Muscle layer of colon (tissue), 2 donors: ENCODE results near the gene EHMT1.
"Not testable (repeated sequence)": the region's sequence is repeated elsewhere in the genome, so short reads cannot be mapped to it uniquely, and the experiment has no call there.

Source experiments
- H3K27ac ChIP-seq: one replicate; pipeline ENCODE4 v1.7.0; 2013; ENCODE audit warnings: low read depth, mild to moderate bottlenecking, low read length, moderate library complexity
- H3K27me3 ChIP-seq, 2 donors: one replicate each; pipeline ENCODE4 v1.7.0; 2013; ENCODE audit warnings: low read length in 2 of 2, mild to moderate bottlenecking in 2 of 2; ENCODE audit not compliant: insufficient read depth in 2 of 2, control insufficient read depth in 1 of 2
- H3K36me3 ChIP-seq: one replicate; pipeline ENCODE4 v1.7.0; 2013; ENCODE audit warnings: mild to moderate bottlenecking, low read length; ENCODE audit not compliant: insufficient read depth
- H3K4me1 ChIP-seq: one replicate; pipeline ENCODE4 v1.7.0; 2013; ENCODE audit warnings: mild to moderate bottlenecking, low read length; ENCODE audit not compliant: insufficient read depth
- H3K4me3 ChIP-seq, 2 donors: one replicate each; pipeline ENCODE4 v1.7.0; 2013; ENCODE audit warnings: low read length in 2 of 2, low read depth in 1 of 2, mild to moderate bottlenecking in 1 of 2, moderate library complexity in 1 of 2
- H3K9ac ChIP-seq: one replicate; pipeline ENCODE4 v1.7.0; 2013; ENCODE audit warnings: low read length
- H3K9me3 ChIP-seq: one replicate; pipeline ENCODE4 v1.7.0; 2013; ENCODE audit warnings: mild to moderate bottlenecking, low read length
- donor health status: abdominal sarcoma.
- donor health status: Adenocarcinoma of cecum.

Gene EHMT1

DNA sequence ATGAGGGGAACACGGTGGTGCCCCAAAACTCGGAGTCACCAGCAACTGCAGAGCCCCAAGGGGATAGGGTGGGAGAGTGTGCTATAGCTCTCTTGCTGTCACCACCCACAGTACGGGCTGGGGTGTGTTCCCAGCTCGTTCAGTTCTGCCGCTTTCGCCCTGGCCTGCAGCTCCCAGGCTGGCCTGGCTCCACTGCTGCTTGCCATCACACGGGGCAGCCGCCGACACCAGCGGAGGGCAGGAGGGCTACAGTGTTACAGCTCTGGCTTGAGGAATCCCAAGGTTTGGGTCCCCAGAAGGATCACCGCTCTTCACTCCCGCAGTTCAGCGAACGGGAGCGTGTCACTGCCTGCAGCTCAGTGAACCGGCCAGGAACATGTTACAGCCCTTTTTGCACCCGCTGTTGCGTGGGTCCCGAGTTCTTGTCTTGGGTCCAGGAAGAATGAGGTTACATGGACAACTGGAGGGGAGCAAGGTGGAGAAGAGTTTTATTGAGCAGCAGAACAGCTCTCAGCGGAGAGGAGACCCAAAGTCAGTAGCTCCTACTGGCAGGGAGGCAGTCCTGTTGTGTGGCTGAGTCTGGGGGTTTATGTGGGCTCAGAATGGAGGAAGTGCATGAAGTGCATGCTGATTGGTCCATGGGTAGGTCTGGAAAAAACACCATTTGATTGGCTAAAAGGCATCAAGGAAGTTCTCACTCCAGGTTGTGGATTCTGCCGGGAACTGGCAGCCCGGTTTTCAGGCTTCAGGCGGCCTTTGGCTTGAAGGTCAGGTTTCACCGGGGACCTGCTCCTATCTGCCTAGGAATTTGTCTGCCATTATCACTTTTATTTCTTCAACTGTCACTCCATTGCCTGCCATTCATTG, 113.4 kb downstream of the EHMT1 start:
- Histone ChIP-seq H3K9me3 (no peaks in the 10 kb centered on the region), H3K27me3 (no peaks in the 10 kb centered on the region), H3K36me3 (peaks cover 17% of the 10 kb centered on the region), H3K27ac (no peak overlapping the region), H3K9ac (no peak overlapping the region), H3K4me1 (no peaks in the 10 kb centered on the region), H3K4me3 (no peak overlapping the region)

DNA sequence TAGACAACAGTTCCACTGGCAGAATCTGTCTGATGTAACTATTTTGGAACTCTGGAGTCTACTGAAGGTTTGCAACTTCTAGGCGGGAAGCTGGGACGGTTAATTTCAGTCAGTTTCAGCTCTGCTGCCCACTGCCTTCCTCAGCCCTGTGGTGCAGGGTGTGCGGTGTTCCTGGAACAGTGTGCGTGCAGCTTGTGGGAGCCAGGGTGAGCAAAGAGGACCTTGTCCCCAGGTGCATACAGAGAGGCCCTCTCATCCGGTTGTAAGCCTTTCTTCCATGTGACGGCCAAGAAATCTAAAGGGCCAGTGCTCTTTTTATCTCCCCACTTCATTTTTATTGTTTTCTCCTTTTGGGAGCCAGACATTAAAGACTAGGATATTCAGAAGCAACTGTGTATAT, 114.6 kb downstream of the EHMT1 start:
- Histone ChIP-seq H3K27ac (no peak overlapping the region), H3K36me3 (peaks cover 9% of the 10 kb centered on the region), H3K27me3 (no peaks in the 10 kb centered on the region), H3K4me1 (no peaks in the 10 kb centered on the region), H3K4me3 (no peak overlapping the region), H3K9ac (no peak overlapping the region), H3K9me3 (no peaks in the 10 kb centered on the region)

GRCh38 chr9:137734181-137734580, 115.4 kb downstream of the EHMT1 start:
- Histone ChIP-seq H3K9me3 (no peaks in the 10 kb centered on the region), H3K27ac (no peak overlapping the region), H3K36me3 (peaks cover 3% of the 10 kb centered on the region), H3K27me3 (no peaks in the 10 kb centered on the region), H3K4me1 (no peaks in the 10 kb centered on the region), H3K4me3 (no peak overlapping the region), H3K9ac (no peak overlapping the region)

- H3K9me3 ChIP-seq, result not testable (repeated sequence)
Observed at GRCh38 chr9:137738182-137738696, 119.4 kb downstream of the EHMT1 start.

GRCh38 chr9:137738703-137739102, 119.9 kb downstream of the EHMT1 start:
- H3K36me3 ChIP-seq, result peaks cover 10% of the 10 kb centered on the region
- H3K4me3 ChIP-seq, result no peak overlapping the region
- no peaks in the 10 kb centered on the region for H3K27me3 ChIP-seq
- H3K27ac ChIP-seq, result no peak overlapping the region
- H3K4me1 ChIP-seq, result peaks cover 18% of the 10 kb centered on the region
- H3K9ac ChIP-seq, result no peak overlapping the region
- H3K9me3 ChIP-seq, result no peaks in the 10 kb centered on the region

More at GRCh38 chr9:137738182-137738696, 119.4 kb downstream of the EHMT1 start:
- H3K4me1 ChIP-seq, result peaks cover 18% of the 10 kb centered on the region
- H3K36me3 ChIP-seq, H3K9ac ChIP-seq, H3K4me3 ChIP-seq, H3K27me3 ChIP-seq, H3K27ac ChIP-seq: not testable (repeated sequence)

DNA sequence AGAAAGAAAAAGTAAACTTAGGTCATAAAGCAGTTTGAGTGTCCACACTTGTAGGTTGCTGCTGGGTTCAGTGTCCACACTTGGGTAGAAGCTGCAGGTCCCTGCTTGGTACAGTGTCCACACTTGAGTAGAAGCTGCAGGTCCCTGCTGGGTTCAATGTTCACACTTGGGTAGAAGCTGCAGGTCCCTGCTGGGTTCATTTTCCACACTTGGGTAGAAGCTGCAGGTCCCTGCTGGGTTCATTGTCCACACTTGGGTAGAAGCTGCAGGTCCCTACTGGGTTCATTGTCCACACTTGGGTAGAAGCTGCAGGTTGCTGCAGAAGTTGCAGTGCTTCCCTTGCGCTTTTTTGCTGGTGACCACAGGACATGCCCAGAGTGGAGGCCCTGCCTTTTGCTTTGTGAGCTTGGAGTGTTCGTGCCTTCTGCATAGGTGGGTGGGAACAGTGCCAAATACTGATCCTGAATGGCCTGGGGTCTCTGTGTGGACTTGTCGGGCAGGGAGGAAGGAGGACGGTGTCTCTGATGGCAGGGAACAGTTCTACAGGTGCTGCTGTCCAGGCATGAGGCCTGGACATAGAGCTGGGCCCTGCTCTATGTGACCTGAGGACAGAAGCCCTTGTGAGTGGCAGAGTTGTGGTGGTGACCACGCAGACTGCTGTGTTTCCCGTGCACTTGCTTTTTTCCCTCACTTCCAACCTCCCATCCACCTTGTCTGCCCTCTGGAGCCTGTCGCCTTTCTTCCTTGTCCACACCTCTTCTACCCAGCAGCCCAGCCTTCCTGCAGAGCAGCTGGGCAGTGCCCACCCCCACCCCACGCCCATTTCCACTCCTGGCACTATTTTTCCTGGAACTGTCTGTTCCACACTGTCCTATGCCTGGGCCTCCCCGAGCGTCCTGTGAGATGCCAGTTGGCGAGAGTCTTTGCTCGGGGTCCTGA, 120.8 kb downstream of the EHMT1 start:
- Histone ChIP-seq H3K4me3 (no peak overlapping the region), H3K36me3 (peaks cover 12% of the 10 kb centered on the region), H3K9me3 (no peaks in the 10 kb centered on the region), H3K9ac (no peak overlapping the region), H3K27ac (no peak overlapping the region), H3K4me1 (peaks cover 18% of the 10 kb centered on the region), H3K27me3 (no peaks in the 10 kb centered on the region)

GRCh38 chr9:137740312-137740711, 121.5 kb downstream of the EHMT1 start:
- peaks cover 18% of the 10 kb centered on the region for H3K4me1 ChIP-seq
- H3K9ac ChIP-seq, result no peak overlapping the region
- no peaks in the 10 kb centered on the region for H3K9me3 ChIP-seq
- no peak overlapping the region for H3K4me3 ChIP-seq
- peaks cover 12% of the 10 kb centered on the region for H3K36me3 ChIP-seq
- no peak overlapping the region for H3K27ac ChIP-seq
- H3K27me3 ChIP-seq, result no peaks in the 10 kb centered on the region

DNA sequence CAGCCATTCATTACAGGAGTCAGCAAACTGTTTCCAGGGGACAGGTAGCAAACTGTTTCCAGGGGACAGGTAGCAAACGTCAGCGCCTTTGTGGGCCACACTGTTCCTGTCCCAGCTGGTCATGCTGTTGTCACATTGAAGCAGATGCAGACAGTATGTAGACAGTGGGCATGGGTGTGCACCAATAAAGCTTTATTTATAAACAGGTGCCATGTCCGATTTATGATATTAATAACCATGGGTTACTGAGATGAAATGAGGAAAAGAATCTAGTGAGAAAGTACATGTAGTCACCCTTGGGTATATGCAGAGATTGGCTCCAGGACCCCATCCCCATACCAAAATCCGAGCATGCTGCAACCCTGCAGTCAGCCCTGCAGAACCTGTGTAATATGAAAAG, 122.5 kb downstream of the EHMT1 start:
- H3K9me3 ChIP-seq, result no peaks in the 10 kb centered on the region
- H3K4me3 ChIP-seq, result no peak overlapping the region
- H3K36me3 ChIP-seq, result peaks cover 12% of the 10 kb centered on the region
- no peak overlapping the region for H3K27ac ChIP-seq
- no peak overlapping the region for H3K9ac ChIP-seq
- no peaks in the 10 kb centered on the region for H3K27me3 ChIP-seq
- peaks cover 18% of the 10 kb centered on the region for H3K4me1 ChIP-seq

GRCh38 chr9:137742698-137743097, 123.9 kb downstream of the EHMT1 start:
- no peak overlapping the region for H3K27ac ChIP-seq
- H3K9me3 ChIP-seq, result no peaks in the 10 kb centered on the region
- no peak overlapping the region for H3K9ac ChIP-seq
- peaks cover 16% of the 10 kb centered on the region for H3K36me3 ChIP-seq
- H3K4me1 ChIP-seq, result peaks cover 18% of the 10 kb centered on the region
- no peaks in the 10 kb centered on the region for H3K27me3 ChIP-seq
- H3K4me3 ChIP-seq, result no peak overlapping the region

- peaks cover 16% of the 10 kb centered on the region for H3K36me3 ChIP-seq
- peaks cover 18% of the 10 kb centered on the region for H3K4me1 ChIP-seq
- H3K9me3 ChIP-seq, result no peaks in the 10 kb centered on the region
- no peak overlapping the region for H3K27ac ChIP-seq
- H3K4me3 ChIP-seq, result no peak overlapping the region
- no peak overlapping the region for H3K9ac ChIP-seq
- no peaks in the 10 kb centered on the region for H3K27me3 ChIP-seq
Observed at GRCh38 chr9:137743695-137744094, 124.9 kb downstream of the EHMT1 start.

- peaks cover 14% of the 10 kb centered on the region for H3K4me1 ChIP-seq
- H3K4me3 ChIP-seq, result no peak overlapping the region
- no peaks in the 10 kb centered on the region for H3K27me3 ChIP-seq
- H3K9ac ChIP-seq, result no peak overlapping the region
- H3K9me3 ChIP-seq, result no peaks in the 10 kb centered on the region
- H3K27ac ChIP-seq, result no peak overlapping the region
- H3K36me3 ChIP-seq, result peaks cover 16% of the 10 kb centered on the region
Observed at GRCh38 chr9:137744632-137745183, 125.9 kb downstream of the EHMT1 start.
